H1 (cell line): ENCODE data around the gene DPM2. TPM values are rescaled to one million over a fixed set of nuclear protein-coding genes. Genes with fewer than 3 reads are reported as not detected.
A peak's percentile ranks its signal among the peaks of the same experiment; 100 is the strongest.

ENCODE experiments used
- BRCA1 ChIP-seq: IDR thresholded peaks from 2 replicates; pipeline ENCODE4 v1.6.1; 2012; ENCODE audit warnings: low read depth, low read length, improper control_type of control experiment
- CBX5 ChIP-seq: fragments of 300-800, 300-1000 bp; sonication (generic); IDR thresholded peaks from 2 replicates; pipeline ENCODE4 v1.7.1; 2016; ENCODE audit warnings: antibody characterized with exemption, low read length, low read depth
- KDM5A ChIP-seq: fragments of 200-600 bp; IDR thresholded peaks from 2 replicates; pipeline ENCODE4 v1.7.1; 2012; ENCODE audit warnings: mild to moderate bottlenecking, low read length, inconsistent platforms, mixed read lengths
- MAX ChIP-seq: IDR thresholded peaks from 2 replicates; pipeline ENCODE4 v1.6.1; 2012; ENCODE audit warnings: inconsistent platforms
- NANOG ChIP-seq: IDR thresholded peaks from 2 replicates; pipeline ENCODE4 v1.6.1; 2011; ENCODE audit warnings: low read length, low read depth, mild to moderate bottlenecking, inconsistent platforms; ENCODE audit not compliant: insufficient read depth, poor library complexity, severe bottlenecking
- RNF2 ChIP-seq: fragments of 200-900, 300-1000 bp; sonication (generic); IDR thresholded peaks from 2 replicates; pipeline ENCODE4 v1.7.1; 2016; ENCODE audit warnings: borderline replicate concordance, low read depth, mild to moderate bottlenecking, antibody characterized with exemption, low read length; ENCODE audit not compliant: poor library complexity, severe bottlenecking; ENCODE audit errors: missing control alignments
- SIRT6 ChIP-seq: IDR thresholded peaks from one replicate; pipeline ENCODE4 v1.7.1; 2012; ENCODE audit warnings: low read length, inconsistent platforms
- SP4 ChIP-seq: IDR thresholded peaks from 2 replicates; pipeline ENCODE4 v1.6.1; 2012; ENCODE audit warnings: low read length, inconsistent platforms
- polyA plus RNA-seq, 7 experiments: library from polyadenylated mRNA; depleted of rRNA in 3 of 7; stranded (reverse) in 5 of 7; unstranded in 2 of 7; fragments of >200 nt in 5 of 7; fragments of 200-250 nt in 2 of 7; gene quantifications; 1 replicate in 5 of 7; 2 replicates in 1 of 7; 4 replicates in 1 of 7; pipeline versions ENCODE4 v1.2.1 to v1.2.3, GENCODE V29; 2011 to 2013; ENCODE audit warnings: missing spikeins in 2 of 7, mixed read lengths in 2 of 7
- total RNA-seq: library from RNA; stranded (reverse); fragmentation: NEBNext Ultra II Directional; extraction: Animal tissue kit (Norgen Biotek cat#: 25700); gene quantifications from 2 replicates; pipeline ENCODE4 v1.2.1, GENCODE V29; 2021
- TF ChIP-seq, protein P1 (sequence below): fragments of 300-600 bp; sonication (generic); IDR thresholded peaks from 2 replicates; pipeline ENCODE4 v1.7.1; 2012; ENCODE audit warnings: low read length, moderate library complexity, mild to moderate bottlenecking, inconsistent platforms; ENCODE audit not compliant: insufficient replicate concordance

The DPM2 gene
- total and polyA plus RNA-seq, 2 of the 8 experiments (the other 6 are each of a cell fraction or from before 2014, with no cell fraction given) = 45.4 to 95.4 TPM

GRCh38 chr9:127930231-127931091, 7.2 kb downstream of the DPM2 start, which contains the start of gene PIP5KL1 (continued):
- TF ChIP-seq NANOG = no peak
- TF ChIP-seq KDM5A = no peak
- no peak for TF ChIP-seq CBX5
- TF ChIP-seq, protein P1, sequence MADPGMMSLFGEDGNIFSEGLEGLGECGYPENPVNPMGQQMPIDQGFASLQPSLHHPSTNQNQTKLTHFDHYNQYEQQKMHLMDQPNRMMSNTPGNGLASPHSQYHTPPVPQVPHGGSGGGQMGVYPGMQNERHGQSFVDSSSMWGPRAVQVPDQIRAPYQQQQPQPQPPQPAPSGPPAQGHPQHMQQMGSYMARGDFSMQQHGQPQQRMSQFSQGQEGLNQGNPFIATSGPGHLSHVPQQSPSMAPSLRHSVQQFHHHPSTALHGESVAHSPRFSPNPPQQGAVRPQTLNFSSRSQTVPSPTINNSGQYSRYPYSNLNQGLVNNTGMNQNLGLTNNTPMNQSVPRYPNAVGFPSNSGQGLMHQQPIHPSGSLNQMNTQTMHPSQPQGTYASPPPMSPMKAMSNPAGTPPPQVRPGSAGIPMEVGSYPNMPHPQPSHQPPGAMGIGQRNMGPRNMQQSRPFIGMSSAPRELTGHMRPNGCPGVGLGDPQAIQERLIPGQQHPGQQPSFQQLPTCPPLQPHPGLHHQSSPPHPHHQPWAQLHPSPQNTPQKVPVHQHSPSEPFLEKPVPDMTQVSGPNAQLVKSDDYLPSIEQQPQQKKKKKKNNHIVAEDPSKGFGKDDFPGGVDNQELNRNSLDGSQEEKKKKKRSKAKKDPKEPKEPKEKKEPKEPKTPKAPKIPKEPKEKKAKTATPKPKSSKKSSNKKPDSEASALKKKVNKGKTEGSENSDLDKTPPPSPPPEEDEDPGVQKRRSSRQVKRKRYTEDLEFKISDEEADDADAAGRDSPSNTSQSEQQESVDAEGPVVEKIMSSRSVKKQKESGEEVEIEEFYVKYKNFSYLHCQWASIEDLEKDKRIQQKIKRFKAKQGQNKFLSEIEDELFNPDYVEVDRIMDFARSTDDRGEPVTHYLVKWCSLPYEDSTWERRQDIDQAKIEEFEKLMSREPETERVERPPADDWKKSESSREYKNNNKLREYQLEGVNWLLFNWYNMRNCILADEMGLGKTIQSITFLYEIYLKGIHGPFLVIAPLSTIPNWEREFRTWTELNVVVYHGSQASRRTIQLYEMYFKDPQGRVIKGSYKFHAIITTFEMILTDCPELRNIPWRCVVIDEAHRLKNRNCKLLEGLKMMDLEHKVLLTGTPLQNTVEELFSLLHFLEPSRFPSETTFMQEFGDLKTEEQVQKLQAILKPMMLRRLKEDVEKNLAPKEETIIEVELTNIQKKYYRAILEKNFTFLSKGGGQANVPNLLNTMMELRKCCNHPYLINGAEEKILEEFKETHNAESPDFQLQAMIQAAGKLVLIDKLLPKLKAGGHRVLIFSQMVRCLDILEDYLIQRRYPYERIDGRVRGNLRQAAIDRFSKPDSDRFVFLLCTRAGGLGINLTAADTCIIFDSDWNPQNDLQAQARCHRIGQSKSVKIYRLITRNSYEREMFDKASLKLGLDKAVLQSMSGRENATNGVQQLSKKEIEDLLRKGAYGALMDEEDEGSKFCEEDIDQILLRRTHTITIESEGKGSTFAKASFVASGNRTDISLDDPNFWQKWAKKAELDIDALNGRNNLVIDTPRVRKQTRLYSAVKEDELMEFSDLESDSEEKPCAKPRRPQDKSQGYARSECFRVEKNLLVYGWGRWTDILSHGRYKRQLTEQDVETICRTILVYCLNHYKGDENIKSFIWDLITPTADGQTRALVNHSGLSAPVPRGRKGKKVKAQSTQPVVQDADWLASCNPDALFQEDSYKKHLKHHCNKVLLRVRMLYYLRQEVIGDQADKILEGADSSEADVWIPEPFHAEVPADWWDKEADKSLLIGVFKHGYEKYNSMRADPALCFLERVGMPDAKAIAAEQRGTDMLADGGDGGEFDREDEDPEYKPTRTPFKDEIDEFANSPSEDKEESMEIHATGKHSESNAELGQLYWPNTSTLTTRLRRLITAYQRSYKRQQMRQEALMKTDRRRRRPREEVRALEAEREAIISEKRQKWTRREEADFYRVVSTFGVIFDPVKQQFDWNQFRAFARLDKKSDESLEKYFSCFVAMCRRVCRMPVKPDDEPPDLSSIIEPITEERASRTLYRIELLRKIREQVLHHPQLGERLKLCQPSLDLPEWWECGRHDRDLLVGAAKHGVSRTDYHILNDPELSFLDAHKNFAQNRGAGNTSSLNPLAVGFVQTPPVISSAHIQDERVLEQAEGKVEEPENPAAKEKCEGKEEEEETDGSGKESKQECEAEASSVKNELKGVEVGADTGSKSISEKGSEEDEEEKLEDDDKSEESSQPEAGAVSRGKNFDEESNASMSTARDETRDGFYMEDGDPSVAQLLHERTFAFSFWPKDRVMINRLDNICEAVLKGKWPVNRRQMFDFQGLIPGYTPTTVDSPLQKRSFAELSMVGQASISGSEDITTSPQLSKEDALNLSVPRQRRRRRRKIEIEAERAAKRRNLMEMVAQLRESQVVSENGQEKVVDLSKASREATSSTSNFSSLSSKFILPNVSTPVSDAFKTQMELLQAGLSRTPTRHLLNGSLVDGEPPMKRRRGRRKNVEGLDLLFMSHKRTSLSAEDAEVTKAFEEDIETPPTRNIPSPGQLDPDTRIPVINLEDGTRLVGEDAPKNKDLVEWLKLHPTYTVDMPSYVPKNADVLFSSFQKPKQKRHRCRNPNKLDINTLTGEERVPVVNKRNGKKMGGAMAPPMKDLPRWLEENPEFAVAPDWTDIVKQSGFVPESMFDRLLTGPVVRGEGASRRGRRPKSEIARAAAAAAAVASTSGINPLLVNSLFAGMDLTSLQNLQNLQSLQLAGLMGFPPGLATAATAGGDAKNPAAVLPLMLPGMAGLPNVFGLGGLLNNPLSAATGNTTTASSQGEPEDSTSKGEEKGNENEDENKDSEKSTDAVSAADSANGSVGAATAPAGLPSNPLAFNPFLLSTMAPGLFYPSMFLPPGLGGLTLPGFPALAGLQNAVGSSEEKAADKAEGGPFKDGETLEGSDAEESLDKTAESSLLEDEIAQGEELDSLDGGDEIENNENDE = no peak
- no peak for TF ChIP-seq BRCA1
- TF ChIP-seq SP4 = peak; percentile 66
- peak; percentile 73 for TF ChIP-seq MAX
- no peak for TF ChIP-seq RNF2
- TF ChIP-seq SIRT6 = no peak
